Measurements from ENCODE around the gene NFKBIL1. TPM values are rescaled to one million over a fixed set of nuclear protein-coding genes. Genes with fewer than 3 reads are reported as not detected.

NFKBIL1 gene
- total RNA-seq, 1 experiment from 2014 or later = 19.5 TPM

GRCh38 chr6:31580807-31581433 is 33.5 kb downstream of the NFKBIL1 start (continued):
- TF ChIP-seq ARID4B (CRISPR knock-in tag; IDR thresholded peaks at IDR 0.05; ENCODE audit: borderline replicate concordance) (peak; percentile 41; the same call in 1 of the 2 replicates), NR1H2 (CRISPR knock-in tag; IDR thresholded peaks at IDR 0.05) (no peak), FOXJ3 (CRISPR knock-in tag; IDR thresholded peaks at IDR 0.05; ENCODE audit: borderline replicate concordance) (no peak), MAX (CRISPR knock-in tag; IDR thresholded peaks at IDR 0.05) (peak; percentile 75), CTCF (IDR thresholded peaks at IDR 0.05) (peak; percentile 95), MYBL2 (CRISPR knock-in tag; IDR thresholded peaks at IDR 0.05) (no peak), PRDM15 (CRISPR knock-in tag; IDR thresholded peaks at IDR 0.05) (no peak), PREB (CRISPR knock-in tag; IDR thresholded peaks at IDR 0.05; ENCODE audit: borderline replicate concordance) (no peak), ZNF512 (CRISPR knock-in tag; IDR thresholded peaks at IDR 0.05; ENCODE audit: borderline replicate concordance) (no peak), OVOL2 (CRISPR knock-in tag; IDR thresholded peaks at IDR 0.05; ENCODE audit: borderline replicate concordance) (no peak), ZNF138 (CRISPR knock-in tag; conservative IDR thresholded peaks at IDR 0.05) (no peak), E2F1 (CRISPR knock-in tag; IDR thresholded peaks at IDR 0.05) (peak; percentile 7; the same call in 1 of the 2 replicates), MLX (CRISPR knock-in tag; IDR thresholded peaks at IDR 0.05) (no peak), CBFB (CRISPR knock-in tag; IDR thresholded peaks at IDR 0.05; ENCODE audit: low read depth) (no peak), TP53 (CRISPR knock-in tag; IDR thresholded peaks at IDR 0.05) (no peak), MXD4 (CRISPR knock-in tag; IDR thresholded peaks at IDR 0.05; ENCODE audit: borderline replicate concordance) (no peak), ZSCAN18 (CRISPR knock-in tag; IDR thresholded peaks at IDR 0.05) (no peak), USF2 (CRISPR knock-in tag; IDR thresholded peaks at IDR 0.05) (no peak), ZBTB21 (CRISPR knock-in tag; IDR thresholded peaks at IDR 0.05; ENCODE audit: borderline replicate concordance) (no peak), ZNF423 (CRISPR knock-in tag; IDR thresholded peaks at IDR 0.05) (no peak)
